ENCODE measurements around the gene MAP3K9. TPM values are rescaled to one million over a fixed set of nuclear protein-coding genes. Genes with fewer than 3 reads are reported as not detected.

The MAP3K9 gene
- 7.7 and 12.0 TPM in 2 replicates for polyA plus RNA-seq

GRCh38 chr14:70809225-70810219 lies at the start of gene MAP3K9:
Gene MAP3K9 (minus strand): TSS chr14:70809513. CDS start chr14:70809171, 342 bp downstream.

Other genes starting within 250 kb of the MAP3K9 start
- 42.1 and 80.9 TPM in 2 replicates for gene MED6, start 208.9 kb downstream of the MAP3K9 start, polyA plus RNA-seq
- gene TTC9, start 167.6 kb downstream of the MAP3K9 start, polyA plus RNA-seq: 1.1 and 1.4 TPM in 2 replicates
- gene PCNX1, start 97.9 kb upstream of the MAP3K9 start, polyA plus RNA-seq: 8.0 and 14.6 TPM in 2 replicates

All from Purkinje cell (primary cell).